Measurements from ENCODE around the gene CARHSP1.
"Not testable (repeated sequence)": the region's sequence is repeated elsewhere in the genome, so short reads cannot be mapped to it uniquely, and the experiment has no call there.

Gene CARHSP1

GRCh38 chr16:8874388-8874787, 5.6 kb upstream of the CARHSP1 start:
- no peak for TF ChIP-seq CTCF (IDR thresholded peaks at IDR 0.05; ENCODE audit: low read length)
- TF ChIP-seq EZH2 (IDR thresholded peaks at IDR 0.05; ENCODE audit: borderline replicate concordance, low read length), result no peak
- H3K4me1 ChIP-seq (ENCODE audit: insufficient read depth, low read length, severe bottlenecking), result peaks cover 18% of the 10 kb centered on the region
- H3K4me2 ChIP-seq (ENCODE audit: low read length), result no peak overlapping the region
- H3K9me3 ChIP-seq (ENCODE audit: low read length), result no peaks in the 10 kb centered on the region
- no peaks in the 10 kb centered on the region for H3K27me3 ChIP-seq (ENCODE audit: insufficient read depth, low read length)
- no peak overlapping the region for H3K9ac ChIP-seq (ENCODE audit: low read length)
- H3K36me3 ChIP-seq (ENCODE audit: insufficient read depth, low read length), result no peaks in the 10 kb centered on the region
- no peak overlapping the region for H3K4me3 ChIP-seq (ENCODE audit: low read depth, low read length, poor library complexity, severe bottlenecking)
- H3K27ac ChIP-seq (ENCODE audit: low read depth, low read length, poor library complexity, severe bottlenecking), result no peak overlapping the region
- no peaks in the 10 kb centered on the region for H4K20me1 ChIP-seq (ENCODE audit: insufficient read depth, low read length)
- H3K9me2 ChIP-seq (ENCODE audit: low read depth, low read length), result no peaks in the 10 kb centered on the region
- no peak overlapping the region for H2AFZ ChIP-seq (ENCODE audit: low read length)
- peaks cover 4% of the 10 kb centered on the region; the same call in 1 of the 2 replicates for H3F3A ChIP-seq (ENCODE audit: insufficient read depth, low read length)
- no peaks in the 10 kb centered on the region for H3K79me2 ChIP-seq (ENCODE audit: insufficient read depth, low read length)

GRCh38 chr16:8873866-8874195, 5.0 kb upstream of the CARHSP1 start:
- not testable (repeated sequence) for H3K4me2 ChIP-seq (ENCODE audit: low read length); H3K9me3 ChIP-seq (ENCODE audit: low read length); H3K9me2 ChIP-seq (ENCODE audit: low read depth, low read length); H3K9ac ChIP-seq (ENCODE audit: low read length); H3K79me2 ChIP-seq (ENCODE audit: insufficient read depth, low read length); H3K27me3 ChIP-seq (ENCODE audit: insufficient read depth, low read length); H4K20me1 ChIP-seq (ENCODE audit: insufficient read depth, low read length); H3K4me3 ChIP-seq (ENCODE audit: low read depth, low read length, poor library complexity, severe bottlenecking); H3K27ac ChIP-seq (ENCODE audit: low read depth, low read length, poor library complexity, severe bottlenecking); H3F3A ChIP-seq (ENCODE audit: insufficient read depth, low read length); H2AFZ ChIP-seq (ENCODE audit: low read length); H3K36me3 ChIP-seq (ENCODE audit: insufficient read depth, low read length)
- H3K4me1 ChIP-seq (ENCODE audit: insufficient read depth, low read length, severe bottlenecking), result peaks cover 21% of the 10 kb centered on the region

GRCh38 chr16:8872967-8873865, 4.4 kb upstream of the CARHSP1 start:
- Histone ChIP-seq H2AFZ (ENCODE audit: low read length) (no peak overlapping the region), H3F3A (ENCODE audit: insufficient read depth, low read length) (peaks cover 4% of the 10 kb centered on the region; the same call in 1 of the 2 replicates), H4K20me1 (ENCODE audit: insufficient read depth, low read length) (no peaks in the 10 kb centered on the region), H3K36me3 (ENCODE audit: insufficient read depth, low read length) (no peaks in the 10 kb centered on the region), H3K9ac (ENCODE audit: low read length) (no peak overlapping the region), H3K27ac (ENCODE audit: low read depth, low read length, poor library complexity, severe bottlenecking) (no peak overlapping the region), H3K79me2 (ENCODE audit: insufficient read depth, low read length) (no peaks in the 10 kb centered on the region), H3K4me3 (ENCODE audit: low read depth, low read length, poor library complexity, severe bottlenecking) (no peak overlapping the region), H3K4me2 (ENCODE audit: low read length) (no peak overlapping the region), H3K4me1 (ENCODE audit: insufficient read depth, low read length, severe bottlenecking) (peaks cover 21% of the 10 kb centered on the region), H3K27me3 (ENCODE audit: insufficient read depth, low read length) (no peaks in the 10 kb centered on the region), H3K9me2 (ENCODE audit: low read depth, low read length) (no peaks in the 10 kb centered on the region), H3K9me3 (ENCODE audit: low read length) (no peaks in the 10 kb centered on the region)
- TF ChIP-seq EZH2 (IDR thresholded peaks at IDR 0.05; ENCODE audit: borderline replicate concordance, low read length) (no peak), CTCF (IDR thresholded peaks at IDR 0.05; ENCODE audit: low read length) (peak; percentile 30; the same call in 1 of the 2 replicates)

GRCh38 chr16:8872071-8872470, 3.3 kb upstream of the CARHSP1 start:
- Histone ChIP-seq H3K9me2 (ENCODE audit: low read depth, low read length) (no peaks in the 10 kb centered on the region), H3K27me3 (ENCODE audit: insufficient read depth, low read length) (no peaks in the 10 kb centered on the region), H3K9me3 (ENCODE audit: low read length) (no peaks in the 10 kb centered on the region), H3K9ac (ENCODE audit: low read length) (no peak overlapping the region), H3K4me3 (ENCODE audit: low read depth, low read length, poor library complexity, severe bottlenecking) (no peak overlapping the region), H4K20me1 (ENCODE audit: insufficient read depth, low read length) (no peaks in the 10 kb centered on the region), H3K36me3 (ENCODE audit: insufficient read depth, low read length) (no peaks in the 10 kb centered on the region), H2AFZ (ENCODE audit: low read length) (no peak overlapping the region), H3K27ac (ENCODE audit: low read depth, low read length, poor library complexity, severe bottlenecking) (no peak overlapping the region), H3K4me1 (ENCODE audit: insufficient read depth, low read length, severe bottlenecking) (peaks cover 23% of the 10 kb centered on the region), H3F3A (ENCODE audit: insufficient read depth, low read length) (peaks cover 4% of the 10 kb centered on the region; the same call in 1 of the 2 replicates), H3K79me2 (ENCODE audit: insufficient read depth, low read length) (peaks cover 10% of the 10 kb centered on the region), H3K4me2 (ENCODE audit: low read length) (no peak overlapping the region)
- TF ChIP-seq CTCF (IDR thresholded peaks at IDR 0.05; ENCODE audit: low read length) (no peak), EZH2 (IDR thresholded peaks at IDR 0.05; ENCODE audit: borderline replicate concordance, low read length) (no peak)

GRCh38 chr16:8869988-8870241, 1.1 kb upstream of the CARHSP1 start:
- H4K20me1 ChIP-seq (ENCODE audit: insufficient read depth, low read length); H3K9me3 ChIP-seq (ENCODE audit: low read length); H3K4me3 ChIP-seq (ENCODE audit: low read depth, low read length, poor library complexity, severe bottlenecking); H3K9me2 ChIP-seq (ENCODE audit: low read depth, low read length); H2AFZ ChIP-seq (ENCODE audit: low read length); H3F3A ChIP-seq (ENCODE audit: insufficient read depth, low read length); H3K9ac ChIP-seq (ENCODE audit: low read length); H3K36me3 ChIP-seq (ENCODE audit: insufficient read depth, low read length); H3K4me2 ChIP-seq (ENCODE audit: low read length); H3K27me3 ChIP-seq (ENCODE audit: insufficient read depth, low read length); H3K27ac ChIP-seq (ENCODE audit: low read depth, low read length, poor library complexity, severe bottlenecking): not testable (repeated sequence)
- peaks cover 45% of the 10 kb centered on the region for H3K4me1 ChIP-seq (ENCODE audit: insufficient read depth, low read length, severe bottlenecking)
- H3K79me2 ChIP-seq (ENCODE audit: insufficient read depth, low read length), result peaks cover 30% of the 10 kb centered on the region

All from OCI-LY1 (cell line).